ENCODE data around the gene C13orf42. TPM values are rescaled to one million over a fixed set of nuclear protein-coding genes. Genes with fewer than 3 reads are reported as not detected.

C13orf42 gene
- total RNA-seq, 4 donors from 2014 or later: not detected

- H3K27me3 ChIP-seq: no peaks in the 10 kb centered on the region
Observed at GRCh38 chr13:51034906-51035305, 76.2 kb downstream of the C13orf42 start.

GRCh38 chr13:51033421-51034185 lies 77.5 kb downstream of the C13orf42 start:
- intact Hi-C loops (cut with DNase I; ENCODE audit: low total_unique reads): no loop called here
- TF ChIP-seq POLR2A (IDR thresholded peaks at IDR 0.05): no peak
- TF ChIP-seq, protein P1, sequence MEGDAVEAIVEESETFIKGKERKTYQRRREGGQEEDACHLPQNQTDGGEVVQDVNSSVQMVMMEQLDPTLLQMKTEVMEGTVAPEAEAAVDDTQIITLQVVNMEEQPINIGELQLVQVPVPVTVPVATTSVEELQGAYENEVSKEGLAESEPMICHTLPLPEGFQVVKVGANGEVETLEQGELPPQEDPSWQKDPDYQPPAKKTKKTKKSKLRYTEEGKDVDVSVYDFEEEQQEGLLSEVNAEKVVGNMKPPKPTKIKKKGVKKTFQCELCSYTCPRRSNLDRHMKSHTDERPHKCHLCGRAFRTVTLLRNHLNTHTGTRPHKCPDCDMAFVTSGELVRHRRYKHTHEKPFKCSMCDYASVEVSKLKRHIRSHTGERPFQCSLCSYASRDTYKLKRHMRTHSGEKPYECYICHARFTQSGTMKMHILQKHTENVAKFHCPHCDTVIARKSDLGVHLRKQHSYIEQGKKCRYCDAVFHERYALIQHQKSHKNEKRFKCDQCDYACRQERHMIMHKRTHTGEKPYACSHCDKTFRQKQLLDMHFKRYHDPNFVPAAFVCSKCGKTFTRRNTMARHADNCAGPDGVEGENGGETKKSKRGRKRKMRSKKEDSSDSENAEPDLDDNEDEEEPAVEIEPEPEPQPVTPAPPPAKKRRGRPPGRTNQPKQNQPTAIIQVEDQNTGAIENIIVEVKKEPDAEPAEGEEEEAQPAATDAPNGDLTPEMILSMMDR (IDR thresholded peaks at IDR 0.05): no peak

More at GRCh38 chr13:51034906-51035305, 76.2 kb downstream of the C13orf42 start:
- H3K27ac ChIP-seq: no peak overlapping the region
- no peak overlapping the region for H3K4me3 ChIP-seq
- H3K4me1 ChIP-seq: no peaks in the 10 kb centered on the region
- intact Hi-C loops (cut with DNase I; ENCODE audit: low total_unique reads): no loop called here
- H3K36me3 ChIP-seq: no peaks in the 10 kb centered on the region
- TF ChIP-seq, protein P1 (IDR thresholded peaks at IDR 0.05): no peak
- TF ChIP-seq POLR2A (IDR thresholded peaks at IDR 0.05): no peak
- DNase-seq: no peak
- no peaks in the 10 kb centered on the region for H3K9me3 ChIP-seq

GRCh38 chr13:51032831-51033230 lies 78.2 kb downstream of the C13orf42 start:
- H3K9me3 ChIP-seq: no peaks in the 10 kb centered on the region
- no peaks in the 10 kb centered on the region for H3K36me3 ChIP-seq
- no peaks in the 10 kb centered on the region for H3K4me1 ChIP-seq
- H3K4me3 ChIP-seq: no peak overlapping the region
- H3K27ac ChIP-seq: no peak overlapping the region
- no peak for TF ChIP-seq POLR2A (IDR thresholded peaks at IDR 0.05)
- TF ChIP-seq, protein P1 (IDR thresholded peaks at IDR 0.05): no peak
- no peaks in the 10 kb centered on the region for H3K27me3 ChIP-seq
- no peak for DNase-seq
- intact Hi-C loops (cut with DNase I; ENCODE audit: low total_unique reads): no loop called here

More at GRCh38 chr13:51033421-51034185, 77.5 kb downstream of the C13orf42 start:
- H3K4me3 ChIP-seq: no peak overlapping the region
- no peaks in the 10 kb centered on the region for H3K9me3 ChIP-seq
- no peaks in the 10 kb centered on the region for H3K27me3 ChIP-seq
- no peak overlapping the region for H3K27ac ChIP-seq
- no peaks in the 10 kb centered on the region for H3K4me1 ChIP-seq
- no peaks in the 10 kb centered on the region for H3K36me3 ChIP-seq
- DNase-seq: no peak

Other genes starting within 250 kb of the C13orf42 start
- gene RNASEH2B, start 201.5 kb downstream of the C13orf42 start, total RNA-seq: 100 to 1,000 TPM; 101 to 183 (median 155) TPM
- gene FAM124A, start 111.1 kb upstream of the C13orf42 start, total RNA-seq: 1 to 10 TPM; 2.1 to 7.2 (median 5.2) TPM
- under 1 TPM in 1 of 4 donors, not detected in 3; 0.14 TPM for gene SERPINE3, start 228.4 kb upstream of the C13orf42 start, total RNA-seq